HG02981 (cell line): ENCODE measurements around the gene CYB561D1.
"Not testable (repeated sequence)": the region's sequence is repeated elsewhere in the genome, so short reads cannot be mapped to it uniquely, and the experiment has no call there.

Source experiments
- ATAC-seq: cut with Tn5 transposase; IDR thresholded peaks from one replicate; pipeline ENCODE4 v1.9.1; 2021; ENCODE audit warnings: mild to moderate bottlenecking, moderate library complexity; ENCODE audit not compliant: unreplicated experiment

Gene CYB561D1

GRCh38 chr1:109493805-109494539 is at the start of gene CYB561D1:
TSS of gene CYB561D1 (plus strand) at chr1:109494094. CDS start at chr1:109494140, 46 bp downstream.
- ATAC-seq: peak; percentile 75

GRCh38 chr1:109444346-109444745 is 49.5 kb upstream of the CYB561D1 start:
- ATAC-seq: no peak

- not testable (repeated sequence) for ATAC-seq
Observed at GRCh38 chr1:109445949-109446695, 47.8 kb upstream of the CYB561D1 start.

- ATAC-seq: no peak
Observed at GRCh38 chr1:109447524-109447923, 46.4 kb upstream of the CYB561D1 start.

GRCh38 chr1:109454497-109455133 is 39.3 kb upstream of the CYB561D1 start:
- no peak for ATAC-seq

GRCh38 chr1:109457819-109458218 is 36.1 kb upstream of the CYB561D1 start:
- no peak for ATAC-seq

GRCh38 chr1:109466125-109466451 is 27.8 kb upstream of the CYB561D1 start:
- no peak for ATAC-seq

- ATAC-seq: no peak
Observed at GRCh38 chr1:109466452-109467300, 27.2 kb upstream of the CYB561D1 start, which contains the start of gene SYPL2. TSS of gene SYPL2 (plus strand) at chr1:109466546. CDS start at chr1:109466844, 298 bp downstream.

GRCh38 chr1:109467301-109467777 is 26.6 kb upstream of the CYB561D1 start:
- no peak for ATAC-seq

GRCh38 chr1:109468061-109468460 is 25.8 kb upstream of the CYB561D1 start:
- ATAC-seq: no peak

- ATAC-seq: no peak
Observed at GRCh38 chr1:109468903-109469302, 25.0 kb upstream of the CYB561D1 start.

GRCh38 chr1:109470245-109470644 is 23.6 kb upstream of the CYB561D1 start:
- ATAC-seq: no peak

- no peak for ATAC-seq
Observed at GRCh38 chr1:109472779-109473178, 21.1 kb upstream of the CYB561D1 start.

- ATAC-seq: not testable (repeated sequence)
Observed at GRCh38 chr1:109473284-109474057, 20.4 kb upstream of the CYB561D1 start.

- no peak for ATAC-seq
Observed at GRCh38 chr1:109474697-109475096, 19.2 kb upstream of the CYB561D1 start.

- no peak for ATAC-seq
Observed at GRCh38 chr1:109475261-109475660, 18.6 kb upstream of the CYB561D1 start.

- ATAC-seq: no peak
Observed at GRCh38 chr1:109476825-109477224, 17.1 kb upstream of the CYB561D1 start.

- no peak for ATAC-seq
Observed at GRCh38 chr1:109477821-109478220, 16.1 kb upstream of the CYB561D1 start.

GRCh38 chr1:109478806-109479205 is 15.1 kb upstream of the CYB561D1 start:
- ATAC-seq: no peak

GRCh38 chr1:109479311-109479710 is 14.6 kb upstream of the CYB561D1 start:
- ATAC-seq: no peak
